ENCODE results near the gene NXPE4.
"Not testable (repeated sequence)": the region's sequence is repeated elsewhere in the genome, so short reads cannot be mapped to it uniquely, and the experiment has no call there.

The NXPE4 gene

DNA sequence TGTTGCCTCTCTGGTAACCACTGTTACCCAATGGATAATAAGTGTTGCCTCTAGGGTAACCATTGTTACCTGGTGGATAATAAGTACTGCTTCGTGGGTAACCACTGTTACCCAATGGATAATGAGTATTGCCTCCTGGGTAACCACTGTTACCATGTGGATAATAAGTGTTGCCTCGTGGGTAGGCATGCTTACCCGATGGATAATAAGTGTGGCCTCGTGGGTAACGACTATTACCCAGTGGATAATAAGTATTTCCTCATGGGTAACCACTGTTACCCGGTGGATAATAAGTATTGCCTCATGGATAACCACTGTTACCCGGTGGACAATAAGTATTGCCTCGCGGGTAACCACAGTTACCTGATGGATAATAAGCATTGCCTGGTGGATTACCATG is 13.8 kb upstream of the NXPE4 start:
- DNase-seq, result no peak

DNA sequence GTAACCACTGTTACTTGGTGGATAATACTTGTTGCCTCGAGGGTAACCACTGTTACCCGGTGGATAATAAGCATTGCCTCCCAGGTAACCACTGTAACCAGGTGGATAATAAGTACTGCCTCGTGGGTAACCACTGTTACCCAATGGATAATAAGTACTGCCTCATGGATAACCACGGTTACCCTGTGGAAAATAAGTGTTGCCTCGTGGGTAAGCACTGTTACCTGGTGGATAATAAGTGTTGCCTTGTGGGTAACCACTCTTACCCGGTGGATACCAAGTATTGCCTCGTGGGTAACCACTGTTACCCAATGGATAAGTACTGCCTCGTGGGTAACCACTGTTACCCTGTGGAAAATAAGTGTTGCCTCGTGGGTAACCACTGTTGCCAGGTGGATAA is 13.0 kb upstream of the NXPE4 start:
- DNase-seq, result not testable (repeated sequence)

DNA sequence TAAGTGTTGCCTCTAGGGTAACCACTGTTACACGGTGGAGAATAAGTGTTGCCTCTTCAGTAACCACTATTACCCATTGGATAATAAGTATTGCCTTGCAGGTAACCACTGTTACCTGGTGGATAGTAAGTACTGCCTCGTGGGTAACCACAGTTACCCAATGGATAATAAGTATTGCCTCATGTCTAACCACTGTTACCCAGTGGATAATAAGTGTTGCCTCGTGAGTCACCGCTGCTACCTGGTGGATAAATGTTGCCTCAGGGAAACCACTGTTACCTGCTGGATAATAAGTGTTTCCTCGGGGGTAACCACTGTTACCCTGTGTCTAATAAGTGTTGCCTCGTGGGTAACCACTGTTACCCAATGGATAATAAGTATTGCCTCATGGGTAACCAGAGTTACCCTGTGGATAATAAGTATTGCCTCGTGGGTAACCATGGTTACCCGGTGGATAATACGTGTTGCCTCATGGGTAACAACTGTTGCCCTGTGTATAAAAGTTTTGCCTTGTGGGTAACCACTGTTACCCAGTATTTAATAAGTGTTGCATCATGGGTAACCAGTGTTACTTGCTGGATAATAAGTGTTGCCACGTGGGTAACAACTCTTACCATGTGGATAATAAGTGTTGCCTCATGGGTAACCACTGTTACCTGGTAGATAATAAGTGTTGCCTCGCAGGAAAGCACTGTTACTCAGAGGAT is 12.3 kb upstream of the NXPE4 start:
- no peak for DNase-seq

DNA sequence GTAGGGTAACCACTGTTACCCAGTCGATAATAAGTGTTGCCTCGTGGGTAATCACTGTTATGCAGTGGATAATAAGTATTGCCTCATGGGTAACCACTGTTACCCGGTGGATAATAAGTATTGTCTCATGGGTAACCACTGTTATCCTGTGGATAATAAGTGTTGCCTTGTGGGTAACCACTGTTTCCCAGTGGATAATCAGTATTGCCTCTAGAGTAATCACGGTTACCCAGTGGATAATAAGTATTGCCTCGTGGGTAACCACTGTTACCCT is 11.2 kb upstream of the NXPE4 start:
- DNase-seq, result not testable (repeated sequence)

DNA sequence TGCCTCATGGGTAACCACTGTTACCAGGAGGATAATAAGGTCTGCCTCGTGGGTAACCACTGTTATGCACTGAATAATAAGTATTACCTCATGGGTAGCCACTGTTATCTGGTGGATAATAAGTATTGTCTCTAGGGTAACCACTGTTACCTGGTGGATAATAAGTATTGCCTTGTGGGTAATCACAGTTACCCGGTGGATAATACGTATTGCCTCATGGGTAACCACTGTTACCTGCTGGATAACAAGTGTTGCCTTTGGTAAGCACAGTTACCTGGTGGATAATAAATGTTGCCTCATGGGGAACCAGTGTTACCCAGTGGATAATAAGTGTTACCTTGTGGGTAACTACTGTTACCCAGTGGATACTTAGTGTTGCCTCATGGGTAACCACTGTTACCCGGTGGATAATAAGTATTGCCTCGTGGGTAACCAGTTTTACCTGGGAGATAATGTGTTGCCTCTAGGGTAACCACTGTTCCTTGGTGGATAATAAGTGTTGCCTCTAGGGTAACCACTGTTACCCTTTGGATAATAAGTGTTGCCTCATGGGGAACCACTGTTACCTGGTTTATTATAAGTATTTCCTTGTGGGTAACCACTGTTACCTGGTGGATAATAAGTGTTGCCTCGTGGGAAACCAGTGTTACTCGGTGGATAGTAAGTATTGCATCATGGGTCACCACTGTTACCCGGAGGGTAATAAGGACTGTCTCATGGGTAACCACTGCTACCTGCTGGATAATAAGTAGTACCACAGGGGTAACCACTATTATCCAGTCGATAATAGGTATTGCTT is 10.6 kb upstream of the NXPE4 start:
- no peak for DNase-seq

DNA sequence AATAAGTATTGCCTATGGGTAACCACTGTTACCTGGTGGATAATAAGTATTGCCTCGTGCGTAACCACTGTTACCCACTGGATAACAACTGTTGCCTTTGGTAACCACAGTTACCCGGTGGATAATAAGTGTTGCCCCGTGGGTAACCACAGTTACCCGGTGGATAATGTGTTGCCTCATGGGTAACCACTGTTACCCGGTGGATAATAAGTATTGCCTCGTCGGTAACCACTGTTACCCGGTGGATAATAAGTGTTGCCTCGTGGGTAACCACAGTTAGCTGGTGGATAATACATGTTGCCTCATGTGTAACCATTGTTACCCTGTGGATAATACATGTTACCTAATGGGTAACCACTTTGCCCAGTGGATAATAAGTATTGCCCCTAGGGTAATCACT is 9.8 kb upstream of the NXPE4 start:
- DNase-seq, result no peak

DNA sequence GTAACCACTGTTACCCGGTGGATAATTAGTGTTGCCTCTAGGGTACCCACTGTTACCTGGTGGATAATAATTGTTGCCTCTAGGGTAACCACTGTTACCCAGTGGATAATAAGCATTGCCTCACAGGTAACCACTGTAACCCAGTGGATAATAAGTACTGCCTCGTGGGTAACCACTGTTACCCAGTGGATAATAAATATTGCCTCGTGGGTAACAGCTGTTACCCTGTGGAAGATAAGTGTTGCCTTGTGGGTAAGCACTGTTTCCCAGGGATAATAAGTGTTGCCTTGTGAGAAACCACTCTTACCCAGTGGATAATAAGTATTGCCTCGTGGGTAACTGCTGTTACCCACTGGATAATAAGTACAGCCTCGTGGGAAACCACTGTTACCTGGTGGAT is 9.3 kb upstream of the NXPE4 start:
- no peak for DNase-seq

DNA sequence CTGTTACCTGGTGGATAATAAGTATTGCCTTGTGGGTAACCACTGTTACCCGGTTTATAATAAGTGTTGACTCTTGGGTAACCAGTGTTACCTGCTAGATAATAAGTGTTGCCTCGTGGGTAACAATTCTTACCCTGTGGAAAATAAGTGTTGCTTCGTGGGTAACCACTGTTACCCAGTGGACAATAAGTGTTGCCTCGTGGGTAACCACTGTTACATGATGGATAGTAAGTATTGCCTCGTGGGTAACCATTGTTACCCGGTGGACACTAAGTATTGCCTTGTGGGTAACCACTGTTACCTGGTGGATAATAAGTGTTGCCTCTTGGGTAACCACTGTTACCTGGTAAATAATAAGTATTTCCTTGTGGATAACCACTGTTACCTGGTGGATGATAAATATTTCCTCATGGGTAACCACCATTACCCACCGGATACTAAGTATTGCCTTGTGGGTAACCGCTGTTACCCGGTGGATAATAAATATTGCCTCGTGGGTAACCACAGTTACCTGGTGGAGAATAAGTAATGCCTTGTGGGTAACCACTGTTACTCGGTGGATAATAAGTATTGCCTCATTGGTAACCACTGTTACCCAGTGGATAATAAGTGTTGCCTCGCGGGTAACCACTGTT is 8.7 kb upstream of the NXPE4 start:
- DNase-seq, result no peak

DNA sequence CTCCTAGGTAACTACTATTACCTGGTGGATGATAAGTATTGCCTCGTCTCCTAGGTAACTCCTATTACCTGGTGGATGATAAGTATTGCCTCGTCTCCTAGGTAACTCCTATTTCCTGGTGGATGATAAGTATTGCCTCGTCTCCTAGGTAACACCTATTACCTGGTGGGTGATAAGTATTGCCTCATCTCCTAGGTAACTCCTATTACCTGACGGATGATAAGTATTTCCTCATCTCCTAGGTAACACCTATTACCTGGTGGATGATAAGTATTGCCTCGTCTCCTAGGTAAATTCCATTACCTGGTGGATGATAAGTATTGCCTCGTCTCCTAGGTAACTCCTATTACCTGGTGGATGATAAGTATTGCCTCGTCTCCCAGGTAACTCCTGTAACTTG is 7.6 kb upstream of the NXPE4 start:
- DNase-seq, result not testable (repeated sequence)

DNA sequence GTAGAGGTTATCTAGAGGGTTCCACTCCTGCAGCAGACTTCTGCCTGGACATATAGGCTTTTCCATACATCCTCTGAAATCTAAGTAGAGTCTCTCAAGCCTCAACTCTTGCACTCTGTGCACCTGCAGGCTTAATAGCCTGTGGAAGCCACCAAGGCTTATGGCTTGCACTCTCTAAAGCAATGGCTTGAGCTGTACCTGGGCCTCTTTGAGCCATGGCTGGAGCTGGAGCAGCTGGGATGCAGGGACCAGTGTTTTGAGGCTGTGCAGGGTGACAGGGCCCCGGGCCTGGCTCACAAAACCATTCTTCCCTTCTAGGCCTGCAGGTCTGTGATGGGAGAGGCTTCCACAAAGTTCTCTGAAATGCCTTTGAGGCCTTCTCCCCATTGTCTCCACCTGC is 2.9 kb upstream of the NXPE4 start:
- no peak for DNase-seq

DNA sequence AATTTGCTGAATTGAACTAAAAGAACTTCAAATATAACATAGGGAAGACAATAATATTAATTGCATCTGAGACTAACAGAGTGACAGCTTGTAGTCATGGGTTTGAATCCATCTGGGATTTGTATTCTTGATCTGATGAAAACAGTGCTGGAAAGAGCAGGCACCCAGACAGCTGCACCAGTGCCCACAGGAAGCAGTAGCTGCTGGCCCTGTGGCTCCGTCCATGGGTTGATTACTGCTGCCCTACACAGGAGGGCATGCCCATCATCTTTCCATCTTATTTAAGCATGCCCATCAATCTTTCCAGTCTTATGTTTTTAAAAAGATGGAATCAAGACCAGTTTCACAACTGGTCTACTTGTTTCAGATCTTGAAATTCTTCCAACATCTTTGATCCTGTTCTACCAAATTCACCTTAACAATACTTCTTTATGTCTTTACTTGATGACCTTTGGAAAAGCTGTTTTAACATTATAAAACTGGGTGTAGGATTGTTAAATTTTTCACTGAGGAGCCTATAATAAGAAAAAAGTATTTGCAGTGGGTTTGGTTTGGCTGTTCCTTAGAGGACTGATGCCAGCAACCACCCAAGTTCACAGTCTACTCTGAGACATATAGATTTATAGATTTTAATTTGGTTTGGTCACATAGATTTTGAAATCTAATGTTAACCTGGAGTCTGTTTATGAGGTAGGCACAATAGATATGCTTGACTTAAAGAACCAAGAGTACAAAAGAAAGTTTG is 761 bp upstream of the NXPE4 start:
- DNase-seq, result no peak

DNA sequence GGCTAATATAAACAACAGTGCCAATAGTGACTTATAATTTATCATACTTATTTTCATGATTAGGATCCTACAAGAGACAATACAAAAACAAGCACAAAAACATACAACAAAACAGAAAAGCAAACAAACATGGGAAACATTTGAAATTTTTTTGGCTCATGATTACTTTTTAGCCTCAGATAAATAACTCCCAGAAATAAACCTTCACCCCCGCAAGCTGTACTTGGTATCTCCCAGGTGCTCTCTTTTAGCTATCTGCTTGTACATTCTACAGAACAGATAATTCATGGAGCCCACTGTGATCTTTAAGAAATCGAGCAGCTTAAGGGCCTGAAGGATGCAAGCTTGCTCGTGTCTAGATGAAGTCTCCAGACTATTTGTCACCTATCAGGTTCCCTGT is 883 bp downstream of the NXPE4 start:
- no peak for DNase-seq

DNA sequence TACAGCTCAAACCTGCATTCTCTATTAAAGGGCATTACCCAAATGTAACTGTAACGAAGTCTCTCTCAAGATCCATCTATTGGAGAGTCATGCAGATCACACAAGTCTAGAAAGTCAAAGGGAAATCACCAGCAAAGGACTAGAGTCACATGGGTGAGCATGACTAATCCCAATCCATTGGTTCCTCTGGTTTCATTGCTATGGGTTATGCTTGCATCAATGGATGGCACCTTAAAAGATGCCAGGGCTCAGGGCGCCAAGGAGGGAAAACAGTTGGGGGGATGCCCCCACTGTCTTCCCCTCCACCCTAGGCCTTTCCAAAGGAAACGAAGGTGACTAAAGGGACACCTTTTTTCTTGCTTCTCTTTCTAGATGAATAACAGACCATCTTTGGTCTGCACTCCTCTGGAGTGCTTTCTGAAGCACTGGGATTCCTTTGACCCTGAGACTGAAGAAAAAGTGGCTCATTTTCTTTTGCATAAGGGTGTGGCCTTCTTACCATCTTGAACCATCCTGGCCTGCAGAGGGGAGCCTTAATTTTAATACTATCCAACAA is 8.1 kb downstream of the NXPE4 start:
- DNase-seq, result no peak

DNA sequence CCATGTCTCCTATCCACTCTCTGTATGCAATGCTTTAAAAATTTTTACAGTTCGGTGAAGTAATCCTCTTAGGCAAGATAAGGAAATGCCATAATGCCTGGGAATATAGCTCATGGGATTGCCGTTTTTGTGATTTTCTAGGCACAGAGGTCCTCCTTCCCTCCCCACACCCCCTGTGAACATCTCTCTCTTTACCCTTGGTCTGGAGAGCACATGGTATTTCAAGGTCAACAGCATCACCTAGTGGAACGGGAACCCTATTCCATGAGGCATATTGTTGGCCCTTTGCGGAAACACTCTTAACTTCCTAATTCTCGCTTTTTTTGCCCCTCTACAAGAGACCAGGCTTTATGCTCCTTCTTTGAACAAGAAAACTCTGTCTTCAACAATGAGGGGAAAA is 8.8 kb downstream of the NXPE4 start:
- DNase-seq, result no peak

DNA sequence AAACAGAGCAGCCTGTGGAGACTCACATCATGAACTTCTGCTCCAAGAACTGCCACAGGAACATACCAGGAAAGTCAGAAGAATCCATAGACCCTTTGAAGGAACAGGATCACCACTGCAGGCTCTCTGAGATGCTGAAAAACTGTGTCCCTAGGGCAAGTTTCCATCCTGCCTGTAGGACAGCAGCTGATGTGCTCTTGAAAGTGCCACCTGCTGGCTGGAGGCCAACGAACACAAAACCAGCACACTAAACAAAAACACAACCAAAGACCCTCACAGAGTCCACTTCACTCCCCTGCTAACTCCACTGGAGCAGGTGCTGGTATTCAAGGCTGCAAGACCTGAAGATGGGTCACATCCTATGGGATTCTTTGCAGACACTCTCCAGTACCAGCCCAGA is 23.9 kb downstream of the NXPE4 start:
- DNase-seq, result no peak

DNA sequence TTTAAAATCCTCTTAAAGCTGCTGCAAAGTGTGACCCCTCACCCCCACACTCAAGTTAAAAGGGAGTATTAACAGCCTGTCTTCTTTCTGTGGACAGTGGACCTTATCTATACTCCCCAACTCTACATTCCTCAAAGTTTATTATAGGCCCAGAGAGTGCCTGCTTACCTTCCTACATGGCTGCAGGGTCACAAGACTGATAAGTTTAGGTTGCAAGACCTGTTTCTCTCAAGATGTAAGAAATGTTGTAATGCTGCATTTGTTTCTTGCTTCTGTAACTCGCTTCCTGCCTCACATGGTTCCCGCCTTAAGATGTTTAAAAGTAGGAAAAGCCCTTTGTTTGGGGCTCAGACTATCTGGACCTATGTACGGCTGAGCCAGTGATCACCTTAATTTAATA is 25.8 kb downstream of the NXPE4 start:
- DNase-seq, result no peak

DNA sequence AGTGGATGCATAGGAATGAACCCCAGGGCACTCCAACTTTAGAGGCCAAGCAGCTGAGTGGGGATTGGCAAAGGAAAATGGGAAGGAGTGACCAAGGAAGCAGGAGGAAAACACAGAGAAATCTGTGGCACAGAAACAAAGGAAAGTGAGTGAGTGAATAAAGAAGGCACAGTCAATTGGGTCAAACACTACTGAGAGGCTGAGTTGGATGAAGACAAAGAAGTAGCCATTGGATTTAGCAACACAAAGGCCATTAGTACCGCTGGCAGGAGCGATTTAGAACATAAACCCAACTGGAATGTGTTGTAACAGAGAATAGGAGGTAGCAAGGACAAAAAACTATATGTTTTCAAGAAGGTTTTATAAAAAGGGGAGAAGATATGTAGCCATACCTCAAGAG is 29.3 kb downstream of the NXPE4 start:
- no peak for DNase-seq

DNA sequence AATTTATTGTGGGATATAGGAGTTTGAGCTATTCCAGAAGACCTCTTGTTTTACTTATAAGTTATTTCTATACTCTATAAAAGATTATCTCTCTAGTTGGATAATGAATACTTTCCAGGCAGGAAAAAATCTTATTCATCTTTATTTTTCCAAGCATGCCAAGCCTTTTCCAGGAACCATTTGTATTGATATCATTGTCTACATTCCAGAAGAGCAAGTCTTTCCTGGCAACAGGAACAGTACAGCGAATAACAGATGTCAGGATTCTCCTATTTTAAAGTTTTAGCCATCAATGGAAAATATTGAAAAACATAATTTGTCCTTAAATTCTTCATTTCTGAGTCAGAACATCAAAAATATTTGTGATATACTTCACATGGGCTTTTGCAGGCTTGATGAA is 30.8 kb downstream of the NXPE4 start:
- DNase-seq, result no peak

DNA sequence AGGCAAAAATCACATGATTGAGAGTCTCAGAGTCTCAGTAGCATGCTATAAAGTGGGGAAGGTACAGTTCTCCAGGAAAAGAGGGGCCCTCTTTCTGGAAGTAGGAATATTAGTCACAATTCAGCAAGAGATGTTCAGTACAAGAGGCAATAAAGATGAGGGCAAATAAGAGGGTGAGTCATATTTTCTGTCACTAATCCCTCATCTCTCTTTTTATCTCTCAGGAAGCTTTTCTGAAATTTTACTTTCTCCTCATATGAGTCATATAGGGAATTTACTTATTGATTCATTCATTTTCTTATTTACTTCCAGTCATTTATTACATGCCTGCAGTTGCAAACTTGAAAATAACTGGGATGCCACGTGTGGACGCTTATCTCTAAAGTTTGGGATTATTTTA is 32.5 kb downstream of the NXPE4 start:
- DNase-seq, result no peak

DNA sequence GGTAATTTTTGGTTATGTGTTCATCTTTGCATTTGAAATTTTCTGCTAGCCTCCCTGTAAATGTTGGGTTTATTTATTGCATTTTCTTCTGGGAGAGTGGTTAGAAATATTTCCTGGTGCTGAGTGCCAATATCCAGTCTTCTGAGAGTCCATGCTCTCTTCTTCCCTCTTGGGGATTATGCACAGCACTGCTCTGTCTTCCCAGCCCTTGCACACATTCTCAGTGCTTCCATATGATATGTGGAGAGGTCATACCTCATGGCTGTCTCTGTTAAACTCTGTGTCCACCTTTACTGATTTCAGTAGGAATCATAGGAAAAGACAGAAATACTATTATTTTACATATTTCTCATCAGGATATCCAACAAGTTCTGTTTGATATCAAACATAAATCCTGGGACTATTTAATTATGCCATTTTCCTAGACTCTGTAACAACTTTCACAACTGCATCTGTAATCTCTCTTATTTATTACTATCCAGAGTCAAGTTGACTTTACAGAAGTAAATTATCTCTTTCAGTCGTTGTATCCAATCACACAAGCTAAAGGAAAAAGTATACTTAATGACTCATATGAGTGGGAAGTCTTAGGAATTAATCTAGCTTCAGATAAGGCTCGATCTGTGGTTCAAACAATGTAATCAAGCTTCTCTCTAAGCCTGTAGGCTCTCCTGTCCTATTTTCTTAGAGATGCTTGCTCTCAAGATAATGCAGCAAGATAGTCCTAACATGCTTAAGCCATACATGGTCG is 33.2 kb downstream of the NXPE4 start:
- no peak for DNase-seq

DNA sequence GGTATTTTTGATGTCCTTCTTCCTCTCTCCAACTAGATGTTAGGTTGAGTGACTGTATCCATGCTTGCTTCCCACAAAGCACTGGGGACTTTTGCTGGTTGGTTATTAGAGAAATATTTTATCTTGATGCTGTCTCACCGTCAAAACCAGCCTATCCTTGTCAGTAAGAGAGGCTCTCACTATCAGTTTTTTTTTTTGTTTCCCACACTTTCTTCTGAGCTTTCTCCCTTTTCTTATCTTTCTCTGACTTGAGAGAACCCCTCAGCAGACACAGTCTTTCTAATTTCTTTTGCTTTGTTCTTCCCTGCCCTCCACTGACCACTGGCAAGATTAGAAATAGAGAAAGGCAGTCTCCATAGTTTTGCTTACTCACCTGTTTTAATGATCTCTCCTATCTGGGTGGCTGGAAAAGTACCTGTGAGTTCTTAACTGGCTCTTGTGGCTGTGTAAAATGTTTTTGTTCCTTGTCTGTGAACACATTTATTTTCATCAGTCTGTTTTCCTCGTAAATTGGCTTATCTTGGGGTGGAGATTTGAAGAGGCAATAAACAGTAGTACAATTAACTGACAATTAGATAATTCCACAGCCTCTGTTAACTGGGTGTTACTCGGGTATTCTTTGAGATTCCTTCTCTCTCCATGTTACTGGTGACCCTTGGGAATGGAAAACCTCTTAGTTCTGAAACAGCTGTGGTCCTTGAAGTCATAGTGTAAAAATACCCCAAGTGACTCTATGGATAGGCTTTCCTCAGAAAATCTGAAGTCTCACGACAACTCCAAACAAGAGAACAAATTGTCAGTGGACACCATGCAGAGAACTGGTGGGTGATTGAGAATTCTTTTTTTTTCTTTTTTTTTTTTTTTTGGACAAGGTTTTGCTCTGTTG is 35.9 kb downstream of the NXPE4 start, which contains the start of gene NXPE1:
Gene NXPE1, minus strand, starts transcription at position 457 of the 886 bp plus-strand sequence. CDS start 8,680 bp downstream, outside the sequence.
- no peak for DNase-seq
